Measurements from ENCODE around the gene GDF11. TPM values are rescaled to one million over a fixed set of nuclear protein-coding genes. Genes with fewer than 3 reads are reported as not detected.

Gene GDF11
- total RNA-seq (ENCODE audit: low replicate concordance) = 2.4 and 4.7 TPM in 2 replicates

DNA sequence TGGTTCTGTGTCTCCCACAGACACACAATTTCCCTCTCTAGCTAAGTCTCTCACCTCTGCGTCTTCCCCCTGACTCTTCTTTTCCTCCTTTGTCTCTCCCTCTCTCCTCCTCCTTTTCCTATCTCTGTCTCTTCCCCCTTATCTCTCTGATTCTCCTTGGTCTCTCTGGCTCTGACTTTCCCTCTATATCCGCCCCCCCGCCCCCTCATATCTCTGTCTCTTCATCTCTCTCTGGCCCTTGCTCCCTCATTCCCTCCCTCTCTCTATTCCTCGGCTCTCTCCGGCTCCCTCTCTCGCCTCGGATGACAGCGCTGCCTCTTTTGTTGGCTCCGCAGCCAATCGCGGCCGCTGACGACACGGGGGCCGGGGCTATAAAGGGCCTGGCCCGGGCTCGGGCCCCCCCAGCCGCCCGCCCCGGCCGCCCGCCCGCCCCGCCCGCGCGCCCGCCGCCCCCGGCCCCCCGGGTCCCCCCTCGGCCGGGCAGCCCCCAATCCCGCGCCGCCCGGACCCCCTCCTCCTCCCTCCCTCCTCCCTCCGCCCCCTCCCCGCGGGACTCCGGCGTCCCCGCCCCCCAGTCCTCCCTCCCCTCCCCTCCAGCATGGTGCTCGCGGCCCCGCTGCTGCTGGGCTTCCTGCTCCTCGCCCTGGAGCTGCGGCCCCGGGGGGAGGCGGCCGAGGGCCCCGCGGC, at the start of gene GDF11:
Gene GDF11, plus strand, starts transcription at position 404 of the 687 bp plus-strand sequence. Its CDS starts 195 bp downstream, at position 599.
- H3K4me3 ChIP-seq (ENCODE audit: low read depth, low read length) = peak within 1 kb of the TSS; percentile 80
- TF ChIP-seq, protein P1, sequence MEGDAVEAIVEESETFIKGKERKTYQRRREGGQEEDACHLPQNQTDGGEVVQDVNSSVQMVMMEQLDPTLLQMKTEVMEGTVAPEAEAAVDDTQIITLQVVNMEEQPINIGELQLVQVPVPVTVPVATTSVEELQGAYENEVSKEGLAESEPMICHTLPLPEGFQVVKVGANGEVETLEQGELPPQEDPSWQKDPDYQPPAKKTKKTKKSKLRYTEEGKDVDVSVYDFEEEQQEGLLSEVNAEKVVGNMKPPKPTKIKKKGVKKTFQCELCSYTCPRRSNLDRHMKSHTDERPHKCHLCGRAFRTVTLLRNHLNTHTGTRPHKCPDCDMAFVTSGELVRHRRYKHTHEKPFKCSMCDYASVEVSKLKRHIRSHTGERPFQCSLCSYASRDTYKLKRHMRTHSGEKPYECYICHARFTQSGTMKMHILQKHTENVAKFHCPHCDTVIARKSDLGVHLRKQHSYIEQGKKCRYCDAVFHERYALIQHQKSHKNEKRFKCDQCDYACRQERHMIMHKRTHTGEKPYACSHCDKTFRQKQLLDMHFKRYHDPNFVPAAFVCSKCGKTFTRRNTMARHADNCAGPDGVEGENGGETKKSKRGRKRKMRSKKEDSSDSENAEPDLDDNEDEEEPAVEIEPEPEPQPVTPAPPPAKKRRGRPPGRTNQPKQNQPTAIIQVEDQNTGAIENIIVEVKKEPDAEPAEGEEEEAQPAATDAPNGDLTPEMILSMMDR (IDR thresholded peaks at IDR 0.05; ENCODE audit: insufficient read depth, low read length) = no peak
- peak; percentile 73 for DNase-seq (ENCODE audit: low read depth)

DNA sequence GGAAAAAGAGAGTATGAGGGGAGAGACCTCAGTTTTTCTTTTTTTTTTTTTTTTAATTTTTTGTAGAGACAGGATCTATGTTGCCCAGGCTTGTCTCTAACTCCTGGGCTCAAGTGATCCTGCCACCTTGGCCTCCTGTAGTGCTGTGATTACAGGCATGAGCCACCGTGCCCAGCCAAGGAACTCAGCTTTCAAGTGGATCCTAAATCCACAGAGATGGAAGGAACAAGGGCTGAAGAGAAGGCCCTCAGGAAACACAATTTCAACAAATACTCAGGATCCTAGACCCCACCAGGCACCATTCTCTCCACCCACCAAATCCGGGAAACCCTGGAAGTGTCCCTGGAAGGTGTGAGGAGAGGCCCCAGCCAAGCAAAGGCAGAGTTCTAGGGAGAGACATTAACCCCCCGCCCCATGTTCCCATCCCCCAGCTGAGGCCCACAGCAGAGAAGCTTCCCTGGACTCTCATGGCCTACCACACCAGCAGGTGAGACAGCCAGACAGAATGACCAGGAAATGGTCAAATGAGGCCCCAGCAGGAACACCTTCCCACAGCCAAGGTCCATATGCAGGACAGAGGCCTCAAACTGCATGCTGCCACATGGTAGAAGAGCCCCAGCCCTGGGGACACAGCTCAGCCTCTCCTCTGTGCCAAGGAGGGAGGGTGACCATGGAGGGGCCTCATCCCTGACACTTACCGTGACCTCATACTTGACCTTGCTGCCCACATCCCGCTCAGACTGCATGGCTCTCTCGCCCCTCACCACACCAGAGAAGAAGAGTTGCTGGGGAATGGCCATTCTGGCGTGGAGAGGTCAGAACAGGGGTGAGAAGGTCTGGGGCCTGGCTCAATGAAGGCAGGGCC, 49.4 kb upstream of the GDF11 start:
- no peak for DNase-seq (ENCODE audit: low read depth)
- TF ChIP-seq, protein P1 (IDR thresholded peaks at IDR 0.05; ENCODE audit: insufficient read depth, low read length) = no peak
- H3K4me3 ChIP-seq (ENCODE audit: low read depth, low read length) = no peak overlapping the region

- H3K4me3 ChIP-seq (ENCODE audit: low read depth, low read length) = no peak overlapping the region
- DNase-seq (ENCODE audit: low read depth) = no peak
- TF ChIP-seq, protein P1 (IDR thresholded peaks at IDR 0.05; ENCODE audit: insufficient read depth, low read length) = no peak
Measured at GRCh38 chr12:55694188-55694515, 48.8 kb upstream of the GDF11 start.

DNA sequence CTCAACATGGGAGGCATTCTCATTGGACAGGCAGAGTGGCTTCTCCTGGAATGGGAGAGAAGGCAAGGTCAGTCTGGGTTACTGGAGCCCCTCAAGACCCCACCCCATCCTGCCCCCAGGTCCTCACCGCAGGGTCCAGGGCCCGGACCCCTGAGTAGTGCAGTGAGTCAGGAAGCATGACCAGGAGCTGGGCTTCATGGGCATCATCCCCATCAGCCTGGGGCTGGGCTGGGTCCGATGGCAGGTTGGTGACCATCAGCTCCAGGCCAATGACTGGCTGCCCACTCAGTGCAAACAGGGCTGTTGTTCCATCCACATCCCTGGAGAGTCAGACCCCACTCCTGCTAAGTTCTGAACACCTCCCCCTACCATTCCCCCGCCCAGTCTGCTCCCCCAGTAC, 48.3 kb upstream of the GDF11 start:
- TF ChIP-seq, protein P1 (IDR thresholded peaks at IDR 0.05; ENCODE audit: insufficient read depth, low read length) = no peak
- H3K4me3 ChIP-seq (ENCODE audit: low read depth, low read length) = no peak overlapping the region
- DNase-seq (ENCODE audit: low read depth) = no peak

DNA sequence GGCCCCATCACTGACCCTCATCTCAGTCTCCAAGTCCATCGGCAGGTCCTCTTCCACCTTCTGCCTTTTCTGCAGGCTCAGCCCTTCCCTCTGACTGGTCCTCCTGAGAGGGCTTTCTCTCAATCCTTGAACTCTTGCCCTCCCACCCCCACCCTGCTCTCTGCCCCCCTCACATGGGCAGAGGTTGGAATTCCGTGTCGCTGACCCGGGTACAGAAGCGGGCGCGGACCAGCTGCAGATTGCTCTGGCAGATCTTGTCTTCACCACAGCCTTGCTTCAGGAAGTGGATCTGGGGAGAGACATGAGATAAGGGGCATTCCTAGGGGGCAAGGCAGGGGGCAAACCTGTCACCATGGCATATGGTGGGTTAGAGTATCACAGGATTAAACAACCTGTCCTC, 47.6 kb upstream of the GDF11 start:
- no peak for DNase-seq (ENCODE audit: low read depth)
- TF ChIP-seq, protein P1 (IDR thresholded peaks at IDR 0.05; ENCODE audit: insufficient read depth, low read length) = no peak
- no peak overlapping the region for H3K4me3 ChIP-seq (ENCODE audit: low read depth, low read length)

DNA sequence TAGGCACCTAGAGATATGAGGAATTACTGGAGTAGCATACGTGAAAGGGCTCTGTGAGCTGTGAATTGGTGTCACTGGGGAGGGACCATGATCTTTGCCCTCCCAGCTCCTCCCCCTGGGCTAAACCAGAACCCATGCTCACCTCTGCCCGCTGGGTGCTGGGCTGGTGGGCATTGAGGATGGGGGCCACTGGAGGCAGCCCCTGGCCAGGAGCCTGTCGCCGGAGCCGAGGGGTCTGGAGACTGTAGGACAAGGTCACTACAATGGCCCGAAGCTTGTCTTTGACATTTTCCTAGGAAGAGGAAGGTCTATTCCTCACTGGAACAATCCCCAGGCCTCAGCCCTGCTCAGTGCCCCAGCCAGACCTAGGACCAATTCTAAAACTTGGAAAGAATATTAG, 46.8 kb upstream of the GDF11 start:
- no peak overlapping the region for H3K4me3 ChIP-seq (ENCODE audit: low read depth, low read length)
- TF ChIP-seq, protein P1 (IDR thresholded peaks at IDR 0.05; ENCODE audit: insufficient read depth, low read length) = no peak
- DNase-seq (ENCODE audit: low read depth) = no peak

Measured in fibroblast of the aortic adventitia (primary cell).